Cardiac ventricle fibroblast (primary cell): ENCODE data around the gene EIF2B1. TPM values are rescaled to one million over a fixed set of nuclear protein-coding genes. Genes with fewer than 3 reads are reported as not detected.

Experiments
- total RNA-seq: library from RNA; depleted of rRNA; stranded (reverse); fragments of >200 nt; gene quantifications from 2 replicates; pipeline ENCODE4 v1.2.3, GENCODE V29; 2015

Gene EIF2B1
- total RNA-seq = 82.7 and 93.1 TPM in 2 replicates

DNA sequence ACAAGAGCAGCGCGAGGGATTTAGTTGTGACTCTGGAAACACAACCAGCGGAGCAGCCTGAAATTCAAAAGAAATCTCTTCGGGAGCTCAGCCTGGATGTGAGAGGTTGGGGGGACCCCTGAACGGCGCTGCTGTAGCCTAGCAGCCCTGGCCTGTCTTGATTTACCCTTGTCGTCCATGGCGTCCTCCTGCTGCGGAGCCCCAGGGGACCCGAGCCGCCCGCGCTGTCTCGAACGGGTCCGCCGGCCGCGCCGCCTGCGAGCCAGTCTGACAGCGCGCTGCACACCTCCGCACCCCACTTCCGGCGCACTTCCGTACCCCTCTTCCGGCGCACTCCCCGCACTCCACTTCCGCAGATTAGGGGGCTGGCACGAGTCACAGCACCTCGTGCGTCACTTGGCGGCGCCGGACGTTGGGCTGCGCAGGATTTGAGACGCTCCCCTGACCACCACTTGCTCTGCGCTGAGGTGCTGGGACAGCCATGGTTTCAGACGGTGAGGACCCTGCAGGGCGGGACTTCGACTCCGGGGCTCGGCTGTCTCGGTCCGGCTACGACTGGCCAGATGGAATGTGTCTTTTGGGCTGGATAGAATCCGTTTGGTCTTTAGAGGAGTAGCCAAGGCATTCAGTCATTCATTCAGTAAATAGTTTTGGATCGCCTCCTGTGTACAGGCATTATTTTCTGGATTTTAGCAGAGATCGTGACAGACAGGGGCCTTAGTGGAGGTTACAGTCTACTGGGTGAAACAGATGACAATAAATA is at the start of gene EIF2B1, which contains the start of gene GTF2H3:
TSS of gene EIF2B1 (minus strand) at position 308 of the 763 bp plus-strand sequence. CDS start at position 179, 129 bp downstream.
TSS of gene GTF2H3 (plus strand) at position 451 of the 763 bp plus-strand sequence. CDS start at position 482, 31 bp downstream.

DNA sequence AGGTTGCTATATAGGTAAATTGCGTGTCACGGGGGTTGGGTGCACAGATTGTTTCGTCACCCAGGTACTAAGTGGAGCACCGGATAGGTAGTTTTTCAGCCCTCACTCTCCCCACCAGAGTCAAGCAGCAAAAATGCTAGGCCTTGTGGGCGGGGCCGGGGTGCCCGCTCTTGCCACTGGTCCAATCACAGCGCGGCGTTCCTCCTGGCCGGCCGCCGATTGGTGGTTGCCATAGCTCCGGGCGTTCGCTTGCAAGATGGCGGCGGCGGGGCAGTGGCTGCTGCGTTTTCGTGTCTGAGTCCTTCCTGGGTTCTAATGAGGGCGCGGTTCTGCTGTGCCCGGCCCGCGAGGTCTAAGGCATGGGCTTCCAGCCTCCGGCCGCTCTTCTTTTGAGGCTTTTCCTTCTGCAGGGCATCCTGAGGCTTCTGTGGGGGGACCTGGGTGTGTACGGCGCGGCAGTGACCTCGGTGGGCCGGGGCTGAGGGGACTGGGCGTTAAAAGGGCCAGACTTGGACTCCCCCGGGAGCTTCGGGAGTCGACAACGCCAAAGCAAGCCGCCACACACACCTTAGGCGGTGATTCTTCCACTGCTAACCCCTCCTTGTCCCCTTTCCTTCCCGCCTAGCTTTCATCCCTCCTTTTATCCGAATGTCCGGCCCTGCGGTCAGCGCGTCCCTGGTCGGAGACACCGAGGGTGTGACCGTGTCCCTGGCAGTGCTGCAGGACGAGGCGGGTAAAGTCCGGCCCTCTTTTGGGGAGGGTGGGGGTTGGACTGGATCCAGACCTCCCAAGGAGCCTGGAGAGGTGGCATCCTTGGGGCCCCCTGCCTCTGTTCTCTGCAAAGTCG is 37.6 kb upstream of the EIF2B1 start, which contains the start of gene TCTN2:
TSS of gene TCTN2 (plus strand) at position 232 of the 847 bp plus-strand sequence. CDS start at position 360, 128 bp downstream.

DNA sequence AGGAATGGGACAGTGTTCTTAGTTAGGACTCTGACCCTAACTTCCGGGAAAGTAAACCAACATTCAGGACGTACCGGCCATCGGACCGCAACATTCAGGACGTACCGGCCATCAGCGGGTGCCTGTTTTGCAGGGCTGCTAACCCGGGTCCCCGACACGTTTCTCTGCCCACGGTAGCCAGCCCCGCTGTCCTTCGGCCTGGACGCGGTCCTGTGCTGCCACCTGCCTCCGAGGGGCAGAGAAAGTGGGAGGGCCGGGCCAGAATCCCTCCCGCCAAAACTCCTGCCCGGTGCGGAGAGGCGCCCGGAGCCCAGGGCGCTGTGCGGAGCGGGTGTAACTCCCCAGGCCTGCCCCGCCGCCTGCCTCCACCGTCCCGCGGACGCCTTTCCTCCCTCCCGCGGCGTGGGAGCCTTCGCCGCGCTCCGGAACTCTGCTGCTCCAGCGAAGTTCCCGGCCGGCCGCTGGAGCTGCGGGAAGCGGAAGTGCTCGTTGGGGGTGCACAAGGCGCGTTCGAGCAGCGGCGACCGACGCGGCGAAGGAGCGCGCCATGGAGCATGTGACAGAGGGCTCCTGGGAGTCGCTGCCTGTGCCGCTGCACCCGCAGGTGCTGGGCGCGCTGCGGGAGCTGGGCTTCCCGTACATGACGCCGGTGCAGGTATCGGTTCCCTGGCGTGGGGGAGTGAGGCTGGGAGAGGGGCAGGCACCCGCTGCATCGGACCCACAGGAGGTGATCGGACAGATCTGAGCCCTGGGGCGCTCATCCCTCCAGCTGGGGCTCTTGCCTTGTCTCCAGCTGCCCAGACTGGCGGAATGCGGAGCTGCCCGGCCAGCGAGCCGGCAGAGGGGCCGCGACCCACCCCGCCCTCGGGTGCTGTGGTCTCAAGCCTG is 31.6 kb downstream of the EIF2B1 start, which contains the start of gene DDX55:
TSS of gene DDX55 (plus strand) at position 498 of the 888 bp plus-strand sequence. CDS start at position 548, 50 bp downstream.

Other genes starting within 250 kb of the EIF2B1 start
- gene KMT5A, start 249.6 kb downstream of the EIF2B1 start, total RNA-seq = 25.2 and 30.6 TPM in 2 replicates
- gene RILPL2, start 197.0 kb downstream of the EIF2B1 start, total RNA-seq = 4.2 and 4.6 TPM in 2 replicates
- 10.0 and 20.6 TPM in 2 replicates for gene SNRNP35, start 175.5 kb downstream of the EIF2B1 start, total RNA-seq
- 14.2 and 17.4 TPM in 2 replicates for gene RILPL1, start 100.0 kb downstream of the EIF2B1 start, total RNA-seq
- 190 and 192 TPM in 2 replicates for gene TMED2, start 49.1 kb downstream of the EIF2B1 start, total RNA-seq
- 7.8 and 11.6 TPM in 2 replicates for gene DDX55, start 31.6 kb downstream of the EIF2B1 start, total RNA-seq
- 14.5 and 27.8 TPM in 2 replicates for gene GTF2H3, start 143 bp upstream of the EIF2B1 start, total RNA-seq
- 6.6 and 7.5 TPM in 2 replicates for gene TCTN2, start 37.4 kb upstream of the EIF2B1 start, total RNA-seq
- 6.9 and 12.9 TPM in 2 replicates for gene ATP6V0A2, start 78.7 kb upstream of the EIF2B1 start, total RNA-seq
- gene DNAH10, start 128.6 kb upstream of the EIF2B1 start, total RNA-seq = 0.19 and 0.24 TPM in 2 replicates